ENCODE results near the gene CYRIA.

GRCh38 chr2:16655445-16655837 lies 10.2 kb downstream of the CYRIA start:
- TF ChIP-seq, protein P1, sequence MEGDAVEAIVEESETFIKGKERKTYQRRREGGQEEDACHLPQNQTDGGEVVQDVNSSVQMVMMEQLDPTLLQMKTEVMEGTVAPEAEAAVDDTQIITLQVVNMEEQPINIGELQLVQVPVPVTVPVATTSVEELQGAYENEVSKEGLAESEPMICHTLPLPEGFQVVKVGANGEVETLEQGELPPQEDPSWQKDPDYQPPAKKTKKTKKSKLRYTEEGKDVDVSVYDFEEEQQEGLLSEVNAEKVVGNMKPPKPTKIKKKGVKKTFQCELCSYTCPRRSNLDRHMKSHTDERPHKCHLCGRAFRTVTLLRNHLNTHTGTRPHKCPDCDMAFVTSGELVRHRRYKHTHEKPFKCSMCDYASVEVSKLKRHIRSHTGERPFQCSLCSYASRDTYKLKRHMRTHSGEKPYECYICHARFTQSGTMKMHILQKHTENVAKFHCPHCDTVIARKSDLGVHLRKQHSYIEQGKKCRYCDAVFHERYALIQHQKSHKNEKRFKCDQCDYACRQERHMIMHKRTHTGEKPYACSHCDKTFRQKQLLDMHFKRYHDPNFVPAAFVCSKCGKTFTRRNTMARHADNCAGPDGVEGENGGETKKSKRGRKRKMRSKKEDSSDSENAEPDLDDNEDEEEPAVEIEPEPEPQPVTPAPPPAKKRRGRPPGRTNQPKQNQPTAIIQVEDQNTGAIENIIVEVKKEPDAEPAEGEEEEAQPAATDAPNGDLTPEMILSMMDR (IDR thresholded peaks at IDR 0.05; ENCODE audit: low read length), result no peak
- TF ChIP-seq EZH2 (IDR thresholded peaks at IDR 0.05; ENCODE audit: borderline replicate concordance, low read length), result no peak
